ENCODE data around the gene NRL.

NRL gene

GRCh38 chr14:24098927-24099813 lies 15.6 kb downstream of the NRL start:
- TF ChIP-seq, protein P1, sequence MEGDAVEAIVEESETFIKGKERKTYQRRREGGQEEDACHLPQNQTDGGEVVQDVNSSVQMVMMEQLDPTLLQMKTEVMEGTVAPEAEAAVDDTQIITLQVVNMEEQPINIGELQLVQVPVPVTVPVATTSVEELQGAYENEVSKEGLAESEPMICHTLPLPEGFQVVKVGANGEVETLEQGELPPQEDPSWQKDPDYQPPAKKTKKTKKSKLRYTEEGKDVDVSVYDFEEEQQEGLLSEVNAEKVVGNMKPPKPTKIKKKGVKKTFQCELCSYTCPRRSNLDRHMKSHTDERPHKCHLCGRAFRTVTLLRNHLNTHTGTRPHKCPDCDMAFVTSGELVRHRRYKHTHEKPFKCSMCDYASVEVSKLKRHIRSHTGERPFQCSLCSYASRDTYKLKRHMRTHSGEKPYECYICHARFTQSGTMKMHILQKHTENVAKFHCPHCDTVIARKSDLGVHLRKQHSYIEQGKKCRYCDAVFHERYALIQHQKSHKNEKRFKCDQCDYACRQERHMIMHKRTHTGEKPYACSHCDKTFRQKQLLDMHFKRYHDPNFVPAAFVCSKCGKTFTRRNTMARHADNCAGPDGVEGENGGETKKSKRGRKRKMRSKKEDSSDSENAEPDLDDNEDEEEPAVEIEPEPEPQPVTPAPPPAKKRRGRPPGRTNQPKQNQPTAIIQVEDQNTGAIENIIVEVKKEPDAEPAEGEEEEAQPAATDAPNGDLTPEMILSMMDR (conservative IDR thresholded peaks at IDR 0.05; ENCODE audit: low read length): no peak
- H3K4me3 ChIP-seq (ENCODE audit: low read length): no peak overlapping the region
- DNase-seq (ENCODE audit: low read depth): no peak

- H3K4me3 ChIP-seq (ENCODE audit: low read length): no peak overlapping the region
Measured at GRCh38 chr14:24098229-24098926, 16.4 kb downstream of the NRL start.

GRCh38 chr14:24096545-24097181 lies 18.1 kb downstream of the NRL start:
- DNase-seq (ENCODE audit: low read depth): no peak
- H3K4me3 ChIP-seq (ENCODE audit: low read length): peak overlapping the region; percentile 27
- TF ChIP-seq, protein P1 (conservative IDR thresholded peaks at IDR 0.05; ENCODE audit: low read length): no peak

More at GRCh38 chr14:24098229-24098926, 16.4 kb downstream of the NRL start:
- no peak for DNase-seq (ENCODE audit: low read depth)
- TF ChIP-seq, protein P1 (conservative IDR thresholded peaks at IDR 0.05; ENCODE audit: low read length): no peak

- TF ChIP-seq, protein P1 (conservative IDR thresholded peaks at IDR 0.05; ENCODE audit: low read length): no peak
- peak; percentile 75 for DNase-seq (ENCODE audit: low read depth)
- peak overlapping the region; percentile 95 for H3K4me3 ChIP-seq (ENCODE audit: low read length)
Measured at GRCh38 chr14:24095271-24096068, 19.3 kb downstream of the NRL start.

GRCh38 chr14:24094841-24095270 lies 19.9 kb downstream of the NRL start:
- DNase-seq (ENCODE audit: low read depth): peak; percentile 5
- H3K4me3 ChIP-seq (ENCODE audit: low read length): peak overlapping the region; percentile 95
- TF ChIP-seq, protein P1 (conservative IDR thresholded peaks at IDR 0.05; ENCODE audit: low read length): no peak
